HEK293 (cell line): ENCODE measurements around the gene PIERCE2.

Experiments
- FEZF1 ChIP-seq: fragments of 450-650 bp; formaldehyde crosslinking; IDR thresholded peaks from 2 replicates; pipeline ENCODE4 v1.5.1; 2016; ENCODE audit warnings: missing biosample characterization, missing genetic modification characterization
- GLIS1 ChIP-seq: fragments of 450-650 bp; formaldehyde crosslinking; IDR thresholded peaks from 2 replicates; pipeline ENCODE4 v1.5.1; 2016; ENCODE audit warnings: missing biosample characterization, missing genetic modification characterization
- KLF1 ChIP-seq: fragments of 450-650 bp; formaldehyde crosslinking; IDR thresholded peaks from 2 replicates; pipeline ENCODE4 v1.5.1; 2016; ENCODE audit warnings: missing biosample characterization, missing genetic modification characterization
- MEIS1 ChIP-seq: sonication (generic); formaldehyde crosslinking; IDR thresholded peaks from 2 replicates; pipeline ENCODE4 v1.8.1; 2022; ENCODE audit warnings: missing genetic modification reagents, mild to moderate bottlenecking, borderline replicate concordance
- PRDM6 ChIP-seq: fragments of 450-650 bp; formaldehyde crosslinking; IDR thresholded peaks from 2 replicates; pipeline ENCODE4 v1.5.1; 2017; ENCODE audit warnings: missing biosample characterization, missing genetic modification characterization
- SCRT2 ChIP-seq: fragments of 450-650 bp; formaldehyde crosslinking; IDR thresholded peaks from 2 replicates; pipeline ENCODE4 v1.5.1; 2016; ENCODE audit warnings: missing biosample characterization, missing genetic modification characterization
- SP2 ChIP-seq: fragments of 450-650 bp; formaldehyde crosslinking; IDR thresholded peaks from 2 replicates; pipeline ENCODE4 v1.5.1; 2016; ENCODE audit warnings: missing biosample characterization, missing genetic modification characterization
- WT1 ChIP-seq: fragments of 450-650 bp; formaldehyde crosslinking; IDR thresholded peaks from 2 replicates; pipeline ENCODE4 v1.5.1; 2016; ENCODE audit warnings: missing biosample characterization, missing genetic modification characterization
- YY2 ChIP-seq: fragments of 450-650 bp; formaldehyde crosslinking; IDR thresholded peaks from 2 replicates; pipeline ENCODE4 v1.5.1; 2016; ENCODE audit warnings: missing biosample characterization, missing genetic modification characterization
- ZBTB1 ChIP-seq: fragments of 450-650 bp; formaldehyde crosslinking; IDR thresholded peaks from 2 replicates; pipeline ENCODE4 v1.5.1; 2016; ENCODE audit warnings: missing biosample characterization, missing genetic modification characterization
- ZBTB11 ChIP-seq: fragments of 450-650 bp; formaldehyde crosslinking; conservative IDR thresholded peaks from 2 replicates; pipeline ENCODE4 v1.5.1; 2016; ENCODE audit warnings: low read depth, missing biosample characterization, missing genetic modification characterization
- ZBTB17 ChIP-seq: fragments of 450-650 bp; formaldehyde crosslinking; IDR thresholded peaks from 2 replicates; pipeline ENCODE4 v1.5.1; 2016; ENCODE audit warnings: missing biosample characterization, missing genetic modification characterization
- ZBTB20 ChIP-seq: fragments of 450-650 bp; formaldehyde crosslinking; IDR thresholded peaks from 2 replicates; pipeline ENCODE4 v1.5.1; 2016; ENCODE audit warnings: missing biosample characterization, missing genetic modification characterization
- ZBTB7A ChIP-seq: fragments of 450-650 bp; formaldehyde crosslinking; IDR thresholded peaks from 2 replicates; pipeline ENCODE4 v1.5.1; 2016; ENCODE audit warnings: low read depth, missing biosample characterization, missing genetic modification characterization
- ZFP3 ChIP-seq: fragments of 450-650 bp; formaldehyde crosslinking; IDR thresholded peaks from 2 replicates; pipeline ENCODE4 v1.5.1; 2016; ENCODE audit warnings: low read depth, missing biosample characterization, missing genetic modification characterization
- ZNF16 ChIP-seq: fragments of 450-650 bp; formaldehyde crosslinking; IDR thresholded peaks from 2 replicates; pipeline ENCODE4 v1.5.1; 2016; ENCODE audit warnings: low read depth, missing biosample characterization, missing genetic modification characterization
- ZNF202 ChIP-seq: fragments of 450-650 bp; formaldehyde crosslinking; IDR thresholded peaks from 2 replicates; pipeline ENCODE4 v1.5.1; 2016; ENCODE audit warnings: missing biosample characterization, missing genetic modification characterization, borderline replicate concordance
- ZNF391 ChIP-seq: fragments of 450-650 bp; formaldehyde crosslinking; IDR thresholded peaks from 2 replicates; pipeline ENCODE4 v1.5.1; 2016; ENCODE audit warnings: low read depth, missing biosample characterization, missing genetic modification characterization, borderline replicate concordance
- ZNF394 ChIP-seq: fragments of 450-650 bp; formaldehyde crosslinking; IDR thresholded peaks from 2 replicates; pipeline ENCODE4 v1.5.1; 2016; ENCODE audit warnings: missing biosample characterization, missing genetic modification characterization, mild to moderate bottlenecking, moderate library complexity, borderline replicate concordance
- ZNF514 ChIP-seq: fragments of 450-650 bp; formaldehyde crosslinking; IDR thresholded peaks from 2 replicates; pipeline ENCODE4 v1.5.1; 2016; ENCODE audit warnings: missing biosample characterization, missing genetic modification characterization
- ZNF600 ChIP-seq: fragments of 450-650 bp; formaldehyde crosslinking; IDR thresholded peaks from 2 replicates; pipeline ENCODE4 v1.5.1; 2016; ENCODE audit warnings: missing biosample characterization, missing genetic modification characterization
- ZNF629 ChIP-seq: fragments of 450-650 bp; formaldehyde crosslinking; IDR thresholded peaks from 2 replicates; pipeline ENCODE4 v1.5.1; 2017; ENCODE audit warnings: missing biosample characterization, missing genetic modification characterization
- ZNF645 ChIP-seq: fragments of 450-650 bp; formaldehyde crosslinking; IDR thresholded peaks from 2 replicates; pipeline ENCODE4; 2016; ENCODE audit warnings: missing biosample characterization, missing genetic modification characterization
- ZNF660 ChIP-seq: fragments of 450-650 bp; IDR thresholded peaks from 2 replicates; pipeline ENCODE4 v1.5.1; 2018; ENCODE audit warnings: missing biosample characterization, mild to moderate bottlenecking, missing genetic modification characterization
- ZNF670 ChIP-seq: fragments of 450-650 bp; formaldehyde crosslinking; IDR thresholded peaks from 2 replicates; pipeline ENCODE4 v1.5.1; 2016; ENCODE audit warnings: missing biosample characterization, missing genetic modification characterization, low read depth
- ZNF692 ChIP-seq: fragments of 450-650 bp; formaldehyde crosslinking; IDR thresholded peaks from 2 replicates; pipeline ENCODE4 v1.5.1; 2016; ENCODE audit warnings: missing biosample characterization, missing genetic modification characterization
- ZNF701 ChIP-seq: fragments of 450-650 bp; formaldehyde crosslinking; IDR thresholded peaks from 2 replicates; pipeline ENCODE4 v1.5.1; 2016; ENCODE audit warnings: missing biosample characterization, missing genetic modification characterization
- ZNF76 ChIP-seq: fragments of 450-650 bp; formaldehyde crosslinking; IDR thresholded peaks from 2 replicates; pipeline ENCODE4; 2016; ENCODE audit warnings: low read depth, missing biosample characterization, missing genetic modification characterization, borderline replicate concordance
- ZNF785 ChIP-seq: fragments of 450-650 bp; formaldehyde crosslinking; IDR thresholded peaks from 2 replicates; pipeline ENCODE4 v1.5.1; 2016; ENCODE audit warnings: missing biosample characterization, missing genetic modification characterization
- ZNF791 ChIP-seq: fragments of 450-650 bp; formaldehyde crosslinking; IDR thresholded peaks from 2 replicates; pipeline ENCODE4 v1.5.1; 2016; ENCODE audit warnings: missing biosample characterization, missing genetic modification characterization
- ZSCAN30 ChIP-seq: fragments of 450-650 bp; IDR thresholded peaks from 2 replicates; pipeline ENCODE4 v1.5.1; 2018; ENCODE audit warnings: missing biosample characterization, mild to moderate bottlenecking, missing genetic modification characterization, moderate library complexity
- ZXDB ChIP-seq: fragments of 450-650 bp; formaldehyde crosslinking; IDR thresholded peaks from 2 replicates; pipeline ENCODE4 v1.5.1; 2016; ENCODE audit warnings: missing biosample characterization, missing genetic modification characterization

Gene PIERCE2

GRCh38 chr15:55408012-55408928, at the start of gene PIERCE2, which contains the start of gene CCPG1 (continued):
- TF ChIP-seq ZNF692 (peak; percentile 88), ZNF514 (no peak), ZSCAN30 (tag by site-specific recombination) (peak; percentile 30; the same call in 1 of the 2 replicates), ZNF16 (tag by site-specific recombination) (no peak), KLF1 (tag by site-specific recombination) (peak; percentile 84), ZNF670 (tag by site-specific recombination) (no peak), ZNF629 (tag by site-specific recombination) (peak; percentile 20; the same call in 1 of the 2 replicates), ZBTB11 (tag by site-specific recombination) (peak; percentile 77), ZNF391 (tag by site-specific recombination) (no peak), ZBTB17 (peak; percentile 56), FEZF1 (tag by site-specific recombination) (no peak; the same call in 1 of the 2 replicates), MEIS1 (CRISPR knock-in tag) (no peak), ZBTB1 (tag by site-specific recombination) (no peak), PRDM6 (tag by site-specific recombination) (peak; percentile 67), YY2 (no peak), ZNF701 (tag by site-specific recombination) (no peak), ZNF76 (tag by site-specific recombination) (peak; percentile 91), ZNF394 (tag by site-specific recombination) (0 out of 2 replicates have a peak, but pooled peaks have one; percentile 23), ZNF202 (tag by site-specific recombination) (no peak), ZBTB7A (0 out of 2 replicates have a peak, but pooled peaks have one; percentile 11), ZNF600 (peak; percentile 66; the same call in 1 of the 2 replicates), ZNF660 (tag by site-specific recombination) (no peak), ZXDB (tag by site-specific recombination) (0 out of 2 replicates have a peak, but pooled peaks have one; percentile 37), ZNF645 (tag by site-specific recombination) (no peak), SCRT2 (tag by site-specific recombination) (peak; percentile 61; the same call in 1 of the 2 replicates), SP2 (peak; percentile 78), GLIS1 (tag by site-specific recombination) (peak; percentile 57), ZNF791 (tag by site-specific recombination) (no peak), WT1 (tag by site-specific recombination) (peak; percentile 20; the same call in 1 of the 2 replicates), ZFP3 (tag by site-specific recombination) (no peak), ZBTB20 (tag by site-specific recombination) (peak; percentile 71), ZNF785 (no peak)
